ENCODE results near the gene FMO2. TPM values are rescaled to one million over a fixed set of nuclear protein-coding genes. Genes with fewer than 3 reads are reported as not detected.

FMO2 gene
- total and polyA plus RNA-seq, 2 of the 8 experiments (the other 6 are each of a cell fraction or from before 2014, with no cell fraction given), result not detected

- TF ChIP-seq CHD7 (IDR thresholded peaks at IDR 0.05; ENCODE audit: insufficient replicate concordance, low read length), result no peak
- TF ChIP-seq JUND (IDR thresholded peaks at IDR 0.05; ENCODE audit: low read length), result no peak
- no peak for TF ChIP-seq KDM4A (IDR thresholded peaks at IDR 0.05; ENCODE audit: low read depth, low read length, severe bottlenecking)
- no peak for TF ChIP-seq POLR2AphosphoS5 (IDR thresholded peaks at IDR 0.05; ENCODE audit: low read depth, low read length)
- no peak for TF ChIP-seq CBX5 (IDR thresholded peaks at IDR 0.05; ENCODE audit: low read depth, low read length)
- TF ChIP-seq KDM5A (IDR thresholded peaks at IDR 0.05; ENCODE audit: low read length), result no peak
- TF ChIP-seq TAF7 (optimal IDR thresholded peaks at IDR 0.05; ENCODE audit: borderline replicate concordance, low read depth, low read length), result no peak
- no peak for TF ChIP-seq EP300 (IDR thresholded peaks at IDR 0.05; ENCODE audit: borderline replicate concordance in 1 of 2, low read depth in 2 of 2, low read length in 2 of 2)
- TF ChIP-seq YY1 (IDR thresholded peaks at IDR 0.05; ENCODE audit: low read depth, low read length), result no peak
- no peak for TF ChIP-seq PHF8 (conservative IDR thresholded peaks at IDR 0.05; ENCODE audit: low read depth, low read length)
These were observed 24.3 kb upstream of the FMO2 start (continued) for GRCh38 chr1:171160639-171161354.

All from H1 (cell line).